ENCODE data around the gene ZNF804A. TPM values are rescaled to one million over a fixed set of nuclear protein-coding genes. Genes with fewer than 3 reads are reported as not detected.

The ZNF804A gene
- total RNA-seq, result not detected

DNA sequence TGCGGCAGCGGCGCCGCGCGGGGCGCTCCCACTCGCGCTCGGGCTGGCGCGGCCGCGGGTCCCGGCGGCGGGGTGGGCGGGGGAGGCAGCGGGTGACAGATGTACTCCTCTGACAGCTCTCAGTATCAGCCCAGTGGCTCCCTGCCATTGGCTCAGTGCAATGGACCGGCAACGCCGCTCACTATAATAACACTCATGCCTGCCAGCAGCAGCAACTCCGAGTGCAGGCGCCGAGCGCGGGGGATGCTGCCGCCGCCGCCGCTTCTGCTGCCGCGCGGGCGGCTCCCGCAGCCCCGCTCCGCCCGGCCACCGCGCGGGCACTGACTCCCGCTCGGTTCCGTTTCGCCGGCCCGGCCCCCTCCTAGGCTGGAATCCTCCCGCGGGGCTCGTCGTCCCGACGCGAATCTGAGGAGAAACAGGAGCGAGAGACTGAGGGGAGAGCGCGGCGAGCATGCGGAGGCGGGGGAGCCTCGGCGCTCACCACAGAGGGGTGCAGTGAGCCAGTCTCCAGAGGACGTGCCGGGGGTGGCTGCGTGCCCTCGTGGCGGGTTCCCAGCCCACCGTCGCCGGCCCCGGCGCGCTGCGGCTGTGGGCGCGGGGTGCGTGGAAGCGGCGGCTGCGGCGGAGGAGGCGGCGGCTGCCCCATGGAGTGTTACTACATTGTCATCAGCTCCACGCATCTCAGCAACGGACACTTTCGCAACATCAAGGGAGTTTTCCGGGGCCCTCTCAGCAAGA lies at the start of gene ZNF804A:
Gene ZNF804A (plus strand): TSS at position 214 of the 738 bp plus-strand sequence. CDS start 431 bp downstream, at position 645.
- H3K9me3 Mint-ChIP-seq (ENCODE audit: low read depth), result no peaks in the 10 kb centered on the region
- peaks cover 38% of the 10 kb centered on the region for H3K27me3 Mint-ChIP-seq
- H3K4me1 Mint-ChIP-seq, result peaks cover 8% of the 10 kb centered on the region
- no peak for DNase-seq
- peaks cover 3% of the 10 kb centered on the region for H3K36me3 Mint-ChIP-seq
- H3K27ac Mint-ChIP-seq, result peak within 1 kb of the TSS; percentile 33
- H3K4me3 Mint-ChIP-seq, result peak within 1 kb of the TSS; percentile 33
- CTCF ChIA-PET, result no interaction called here
- peak; percentile 57 for ATAC-seq

- Mint-ChIP-seq H3K4me1 (no peaks in the 10 kb centered on the region), H3K27ac (no peak overlapping the region), H3K36me3 (no peaks in the 10 kb centered on the region), H3K4me3 (no peak overlapping the region), H3K9me3 (ENCODE audit: low read depth) (peaks cover 4% of the 10 kb centered on the region), H3K27me3 (no peaks in the 10 kb centered on the region)
- CTCF ChIA-PET, result no interaction called here
- no peak for DNase-seq
- no peak for ATAC-seq
Observed at GRCh38 chr2:184549153-184549552, 49.2 kb upstream of the ZNF804A start.

GRCh38 chr2:184551626-184552025 lies 46.7 kb upstream of the ZNF804A start:
- no peaks in the 10 kb centered on the region for H3K36me3 Mint-ChIP-seq
- H3K4me3 Mint-ChIP-seq, result no peak overlapping the region
- H3K9me3 Mint-ChIP-seq (ENCODE audit: low read depth), result peaks cover 2% of the 10 kb centered on the region
- H3K27me3 Mint-ChIP-seq, result no peaks in the 10 kb centered on the region
- ATAC-seq (no peak), DNase-seq (no peak)
- no peak overlapping the region for H3K27ac Mint-ChIP-seq
- H3K4me1 Mint-ChIP-seq, result no peaks in the 10 kb centered on the region
- CTCF ChIA-PET, result no interaction called here

DNA sequence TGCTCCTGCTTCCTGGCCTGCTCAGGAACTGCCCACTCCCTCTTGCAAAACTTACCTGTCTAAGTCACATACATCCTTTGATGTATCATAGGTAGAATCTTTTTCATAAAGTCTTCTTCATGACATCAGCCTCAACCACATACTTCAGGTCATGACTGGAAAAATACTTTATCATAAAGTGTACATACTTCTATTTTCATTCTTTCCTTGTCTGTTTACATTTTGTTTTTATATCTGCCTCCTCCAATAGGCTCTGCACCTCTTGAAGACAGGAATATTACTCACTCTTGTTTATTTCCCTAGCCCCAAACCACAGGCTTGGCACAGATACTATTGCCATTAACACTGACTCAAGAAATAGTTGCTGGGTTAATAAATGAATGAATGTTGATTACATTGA lies 43.6 kb upstream of the ZNF804A start:
- Mint-ChIP-seq H3K9me3 (ENCODE audit: low read depth) (peaks cover 3% of the 10 kb centered on the region), H3K4me3 (no peak overlapping the region), H3K36me3 (no peaks in the 10 kb centered on the region), H3K27ac (no peak overlapping the region), H3K4me1 (no peaks in the 10 kb centered on the region), H3K27me3 (no peaks in the 10 kb centered on the region)
- CTCF ChIA-PET, result no interaction called here
- DNase-seq (no peak), ATAC-seq (no peak)

- no peaks in the 10 kb centered on the region for H3K4me1 Mint-ChIP-seq
- CTCF ChIA-PET, result no interaction called here
- no peaks in the 10 kb centered on the region for H3K36me3 Mint-ChIP-seq
- H3K27me3 Mint-ChIP-seq, result no peaks in the 10 kb centered on the region
- H3K9me3 Mint-ChIP-seq (ENCODE audit: low read depth), result peaks cover 5% of the 10 kb centered on the region
- no peak for ATAC-seq
- no peak overlapping the region for H3K4me3 Mint-ChIP-seq
- H3K27ac Mint-ChIP-seq, result no peak overlapping the region
- no peak for DNase-seq
Observed at GRCh38 chr2:184555352-184555751, 43.0 kb upstream of the ZNF804A start.

GRCh38 chr2:184556639-184557038 lies 41.7 kb upstream of the ZNF804A start:
- Mint-ChIP-seq H3K36me3 (no peaks in the 10 kb centered on the region), H3K27ac (no peak overlapping the region), H3K9me3 (ENCODE audit: low read depth) (peaks cover 7% of the 10 kb centered on the region), H3K4me1 (no peaks in the 10 kb centered on the region), H3K4me3 (no peak overlapping the region), H3K27me3 (no peaks in the 10 kb centered on the region)
- CTCF ChIA-PET, result no interaction called here
- ATAC-seq (no peak), DNase-seq (no peak)

DNA sequence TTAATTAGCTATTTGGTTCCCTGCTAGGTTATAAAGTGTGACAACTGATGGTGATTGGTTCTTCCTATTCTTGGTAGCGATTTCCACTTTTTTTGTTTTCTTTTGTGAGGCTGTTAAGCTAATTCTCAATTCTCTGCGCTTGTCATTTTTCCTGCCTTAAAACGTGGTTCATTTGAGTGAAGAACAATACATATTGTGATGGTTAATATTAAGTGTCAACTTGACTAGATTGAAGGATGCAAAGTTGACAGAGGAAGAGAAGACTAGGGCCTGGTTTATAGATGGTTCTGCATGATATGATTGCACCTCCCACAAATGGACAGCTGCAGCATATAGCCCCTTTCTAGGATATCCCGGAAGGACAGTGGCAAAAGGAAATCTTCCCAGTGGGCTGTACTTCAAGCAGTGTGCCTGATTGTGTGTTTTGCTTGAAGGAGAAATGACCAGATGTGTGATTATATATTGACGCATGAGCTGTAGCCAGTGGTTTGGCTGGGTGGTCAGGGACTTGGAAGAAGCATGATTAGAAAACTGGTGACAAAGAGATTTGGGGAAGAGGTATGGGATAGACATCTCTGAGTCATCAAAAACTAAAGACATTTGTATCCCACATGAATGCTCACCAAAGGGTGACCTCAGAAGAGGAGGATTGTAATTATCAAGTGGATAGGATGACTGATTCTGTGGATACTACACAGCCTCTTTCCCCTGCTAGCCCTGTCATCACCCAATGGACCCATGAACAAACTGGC lies 39.4 kb upstream of the ZNF804A start:
- no peak for DNase-seq
- ATAC-seq, result no peak
- Mint-ChIP-seq H3K27me3 (no peaks in the 10 kb centered on the region), H3K36me3 (no peaks in the 10 kb centered on the region), H3K4me3 (no peak overlapping the region), H3K4me1 (no peaks in the 10 kb centered on the region), H3K9me3 (ENCODE audit: low read depth) (peaks cover 7% of the 10 kb centered on the region), H3K27ac (no peak overlapping the region)
- CTCF ChIA-PET, result no interaction called here

- peaks cover 7% of the 10 kb centered on the region for H3K9me3 Mint-ChIP-seq (ENCODE audit: low read depth)
- no peak for DNase-seq
- no peak for ATAC-seq
- CTCF ChIA-PET, result no interaction called here
- no peaks in the 10 kb centered on the region for H3K36me3 Mint-ChIP-seq
- H3K27me3 Mint-ChIP-seq, result no peaks in the 10 kb centered on the region
- H3K27ac Mint-ChIP-seq, result no peak overlapping the region
- H3K4me3 Mint-ChIP-seq, result no peak overlapping the region
- H3K4me1 Mint-ChIP-seq, result no peaks in the 10 kb centered on the region
Observed at GRCh38 chr2:184560603-184561002, 37.7 kb upstream of the ZNF804A start.

GRCh38 chr2:184562532-184562931 lies 35.8 kb upstream of the ZNF804A start:
- Mint-ChIP-seq H3K27ac (no peak overlapping the region), H3K4me3 (no peak overlapping the region), H3K27me3 (no peaks in the 10 kb centered on the region), H3K36me3 (no peaks in the 10 kb centered on the region), H3K4me1 (no peaks in the 10 kb centered on the region), H3K9me3 (ENCODE audit: low read depth) (peaks cover 7% of the 10 kb centered on the region)
- DNase-seq (no peak), ATAC-seq (no peak)
- CTCF ChIA-PET, result no interaction called here

GRCh38 chr2:184564092-184564491 lies 34.2 kb upstream of the ZNF804A start:
- ATAC-seq (no peak), DNase-seq (no peak)
- H3K36me3 Mint-ChIP-seq, result no peaks in the 10 kb centered on the region
- CTCF ChIA-PET, result no interaction called here
- H3K4me3 Mint-ChIP-seq, result no peak overlapping the region
- H3K27me3 Mint-ChIP-seq, result no peaks in the 10 kb centered on the region
- no peak overlapping the region for H3K27ac Mint-ChIP-seq
- no peaks in the 10 kb centered on the region for H3K4me1 Mint-ChIP-seq
- peaks cover 7% of the 10 kb centered on the region for H3K9me3 Mint-ChIP-seq (ENCODE audit: low read depth)

- ATAC-seq (no peak), DNase-seq (no peak)
- no peak overlapping the region for H3K4me3 Mint-ChIP-seq
- no peaks in the 10 kb centered on the region for H3K36me3 Mint-ChIP-seq
- CTCF ChIA-PET, result no interaction called here
- H3K27me3 Mint-ChIP-seq, result no peaks in the 10 kb centered on the region
- no peaks in the 10 kb centered on the region for H3K4me1 Mint-ChIP-seq
- no peaks in the 10 kb centered on the region for H3K9me3 Mint-ChIP-seq (ENCODE audit: low read depth)
- no peak overlapping the region for H3K27ac Mint-ChIP-seq
Observed at GRCh38 chr2:184566716-184567115, 31.6 kb upstream of the ZNF804A start.

- Mint-ChIP-seq H3K4me3 (no peak overlapping the region), H3K36me3 (no peaks in the 10 kb centered on the region), H3K4me1 (no peaks in the 10 kb centered on the region), H3K27me3 (no peaks in the 10 kb centered on the region), H3K27ac (no peak overlapping the region), H3K9me3 (ENCODE audit: low read depth) (no peaks in the 10 kb centered on the region)
- DNase-seq (no peak), ATAC-seq (no peak)
- CTCF ChIA-PET, result no interaction called here
Observed at GRCh38 chr2:184577056-184577455, 21.3 kb upstream of the ZNF804A start.

GRCh38 chr2:184577743-184578142 lies 20.6 kb upstream of the ZNF804A start:
- H3K27ac Mint-ChIP-seq, result no peak overlapping the region
- CTCF ChIA-PET, result no interaction called here

DNA sequence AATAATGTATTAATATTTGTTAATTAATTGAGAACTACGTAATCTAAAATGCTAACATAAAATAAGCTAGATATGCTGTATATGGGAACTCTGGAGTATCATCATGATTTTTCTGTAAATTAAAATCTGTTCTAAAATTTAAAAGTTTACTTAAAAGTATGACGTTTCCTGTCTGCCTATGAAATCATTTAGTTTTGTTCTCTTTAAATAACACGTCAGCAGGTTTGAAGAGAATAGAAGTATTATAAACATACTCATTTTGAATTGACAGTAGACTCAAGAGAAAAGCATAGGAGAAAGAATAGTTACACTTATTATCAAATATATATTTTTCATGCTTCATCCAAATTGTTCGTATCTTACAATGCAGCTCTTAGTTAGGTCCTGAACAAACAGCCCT lies 19.1 kb upstream of the ZNF804A start:
- Mint-ChIP-seq H3K4me3 (no peak overlapping the region), H3K36me3 (no peaks in the 10 kb centered on the region), H3K27ac (no peak overlapping the region), H3K4me1 (no peaks in the 10 kb centered on the region), H3K27me3 (no peaks in the 10 kb centered on the region), H3K9me3 (ENCODE audit: low read depth) (peaks cover 2% of the 10 kb centered on the region)
- no peak for ATAC-seq
- CTCF ChIA-PET, result no interaction called here
- DNase-seq, result no peak

More at GRCh38 chr2:184577743-184578142, 20.6 kb upstream of the ZNF804A start:
- no peak overlapping the region for H3K4me3 Mint-ChIP-seq
- no peaks in the 10 kb centered on the region for H3K27me3 Mint-ChIP-seq
- no peak for ATAC-seq
- no peaks in the 10 kb centered on the region for H3K4me1 Mint-ChIP-seq
- no peaks in the 10 kb centered on the region for H3K36me3 Mint-ChIP-seq
- no peak for DNase-seq
- no peaks in the 10 kb centered on the region for H3K9me3 Mint-ChIP-seq (ENCODE audit: low read depth)
